ENCODE results near the gene RHOU. TPM values are rescaled to one million over a fixed set of nuclear protein-coding genes. Genes with fewer than 3 reads are reported as not detected.

Gene RHOU
- total RNA-seq, 1 donor from 2014 or later: 0.53 TPM

DNA sequence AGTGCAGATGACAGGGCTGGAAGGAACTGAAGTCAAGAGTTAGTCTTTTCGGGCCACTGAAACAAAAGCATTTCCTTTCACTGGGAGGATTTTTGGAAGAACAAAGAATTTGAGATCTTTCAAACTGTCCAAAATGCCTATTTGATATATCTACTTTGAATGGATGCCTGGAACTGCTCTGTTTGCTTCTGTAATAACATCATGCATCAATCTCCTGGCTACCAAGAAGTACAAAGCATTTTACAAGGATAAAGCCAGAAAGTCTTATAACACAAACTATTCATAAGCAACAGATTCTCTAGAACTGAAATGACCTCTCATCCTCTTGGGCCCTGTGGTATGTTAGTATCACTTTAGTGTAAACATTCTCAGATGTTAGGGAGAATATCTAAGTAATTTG, 18.2 kb upstream of the RHOU start:
- FAIRE-seq: no peak
- DNase-seq (ENCODE audit: low read depth): no peak
- H3K27me3 ChIP-seq (ENCODE audit: control insufficient read depth, insufficient read depth, low read length): no peaks in the 10 kb centered on the region
- no peaks in the 10 kb centered on the region for H3K36me3 ChIP-seq (ENCODE audit: control insufficient read depth, insufficient read depth, low read length)
- TF ChIP-seq, protein P1, sequence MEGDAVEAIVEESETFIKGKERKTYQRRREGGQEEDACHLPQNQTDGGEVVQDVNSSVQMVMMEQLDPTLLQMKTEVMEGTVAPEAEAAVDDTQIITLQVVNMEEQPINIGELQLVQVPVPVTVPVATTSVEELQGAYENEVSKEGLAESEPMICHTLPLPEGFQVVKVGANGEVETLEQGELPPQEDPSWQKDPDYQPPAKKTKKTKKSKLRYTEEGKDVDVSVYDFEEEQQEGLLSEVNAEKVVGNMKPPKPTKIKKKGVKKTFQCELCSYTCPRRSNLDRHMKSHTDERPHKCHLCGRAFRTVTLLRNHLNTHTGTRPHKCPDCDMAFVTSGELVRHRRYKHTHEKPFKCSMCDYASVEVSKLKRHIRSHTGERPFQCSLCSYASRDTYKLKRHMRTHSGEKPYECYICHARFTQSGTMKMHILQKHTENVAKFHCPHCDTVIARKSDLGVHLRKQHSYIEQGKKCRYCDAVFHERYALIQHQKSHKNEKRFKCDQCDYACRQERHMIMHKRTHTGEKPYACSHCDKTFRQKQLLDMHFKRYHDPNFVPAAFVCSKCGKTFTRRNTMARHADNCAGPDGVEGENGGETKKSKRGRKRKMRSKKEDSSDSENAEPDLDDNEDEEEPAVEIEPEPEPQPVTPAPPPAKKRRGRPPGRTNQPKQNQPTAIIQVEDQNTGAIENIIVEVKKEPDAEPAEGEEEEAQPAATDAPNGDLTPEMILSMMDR (IDR thresholded peaks at IDR 0.05; ENCODE audit: insufficient read depth, low read length, severe bottlenecking): no peak
- H3K4me3 ChIP-seq (ENCODE audit: low read depth, low read length): no peak overlapping the region

DNA sequence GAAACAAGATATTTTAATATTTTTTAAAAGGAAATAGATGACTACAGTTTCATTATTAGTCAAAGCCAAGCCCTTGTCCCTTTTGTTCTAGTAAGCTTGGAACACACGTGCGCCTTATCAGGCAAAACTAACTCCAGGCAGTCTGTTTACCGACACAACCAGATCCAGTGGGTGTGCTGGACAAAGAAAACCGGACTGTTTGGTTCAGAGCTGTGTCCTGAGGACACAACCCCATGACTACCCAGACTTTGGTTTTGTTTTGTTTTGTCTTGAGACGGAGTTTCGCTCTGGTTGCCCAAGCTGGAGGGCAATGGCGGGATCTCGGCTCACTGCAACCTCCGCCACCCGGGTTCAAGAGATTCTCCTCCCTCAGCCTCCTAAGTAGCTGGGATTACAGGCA, 13.9 kb upstream of the RHOU start:
- DNase-seq (ENCODE audit: low read depth) (peak; percentile 63), FAIRE-seq (no peak)
- H3K36me3 ChIP-seq (ENCODE audit: control insufficient read depth, insufficient read depth, low read length): no peaks in the 10 kb centered on the region
- TF ChIP-seq, protein P1 (IDR thresholded peaks at IDR 0.05; ENCODE audit: insufficient read depth, low read length, severe bottlenecking): no peak
- no peaks in the 10 kb centered on the region for H3K27me3 ChIP-seq (ENCODE audit: control insufficient read depth, insufficient read depth, low read length)
- H3K4me3 ChIP-seq (ENCODE audit: low read depth, low read length): no peak overlapping the region

DNA sequence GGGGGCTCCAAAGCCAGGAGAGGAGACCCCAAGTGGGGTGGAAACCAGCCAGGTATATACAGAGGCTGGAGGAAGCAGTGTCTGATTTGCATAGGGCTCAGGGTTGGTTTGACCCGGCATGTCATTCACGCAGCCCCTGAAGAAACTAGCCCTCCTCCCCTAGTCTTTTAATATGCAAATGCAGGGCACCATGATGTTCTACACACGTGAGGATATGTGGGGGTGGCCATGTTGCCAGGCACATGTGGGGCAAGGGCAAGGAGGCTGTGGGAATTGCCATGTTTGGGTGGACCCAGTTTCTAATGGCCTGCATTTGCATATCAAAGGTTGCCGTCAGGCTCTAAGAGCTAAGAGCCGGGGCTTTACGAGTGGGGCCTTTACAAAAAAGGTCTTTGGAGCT, 12.0 kb upstream of the RHOU start:
- no peaks in the 10 kb centered on the region for H3K36me3 ChIP-seq (ENCODE audit: control insufficient read depth, insufficient read depth, low read length)
- TF ChIP-seq, protein P1 (IDR thresholded peaks at IDR 0.05; ENCODE audit: insufficient read depth, low read length, severe bottlenecking): no peak
- no peak overlapping the region for H3K4me3 ChIP-seq (ENCODE audit: low read depth, low read length)
- peaks cover 3% of the 10 kb centered on the region for H3K27me3 ChIP-seq (ENCODE audit: control insufficient read depth, insufficient read depth, low read length)
- no peak for FAIRE-seq
- no peak for DNase-seq (ENCODE audit: low read depth)

DNA sequence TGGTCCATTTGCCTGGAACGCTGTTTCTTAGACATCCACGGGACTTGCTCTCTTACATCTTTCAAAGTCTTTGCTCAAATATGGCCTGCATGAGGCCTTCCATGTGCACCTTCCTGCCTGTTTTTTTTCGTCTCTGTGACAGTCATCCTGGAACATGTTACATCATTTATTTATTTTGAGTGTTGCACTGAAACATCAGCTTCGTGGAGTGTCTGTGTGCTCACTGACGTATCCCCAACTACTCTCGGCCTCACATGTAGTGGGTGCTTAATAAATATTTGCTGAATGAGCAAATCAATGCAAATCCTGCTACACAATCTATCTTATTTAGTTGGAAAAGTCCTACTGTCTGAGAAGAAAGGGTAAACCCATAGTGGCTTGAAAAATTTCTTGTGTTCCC, 11.4 kb upstream of the RHOU start:
- H3K36me3 ChIP-seq (ENCODE audit: control insufficient read depth, insufficient read depth, low read length): no peaks in the 10 kb centered on the region
- TF ChIP-seq, protein P1 (IDR thresholded peaks at IDR 0.05; ENCODE audit: insufficient read depth, low read length, severe bottlenecking): no peak
- H3K27me3 ChIP-seq (ENCODE audit: control insufficient read depth, insufficient read depth, low read length): peaks cover 3% of the 10 kb centered on the region
- FAIRE-seq: no peak
- H3K4me3 ChIP-seq (ENCODE audit: low read depth, low read length): no peak overlapping the region
- no peak for DNase-seq (ENCODE audit: low read depth)

DNA sequence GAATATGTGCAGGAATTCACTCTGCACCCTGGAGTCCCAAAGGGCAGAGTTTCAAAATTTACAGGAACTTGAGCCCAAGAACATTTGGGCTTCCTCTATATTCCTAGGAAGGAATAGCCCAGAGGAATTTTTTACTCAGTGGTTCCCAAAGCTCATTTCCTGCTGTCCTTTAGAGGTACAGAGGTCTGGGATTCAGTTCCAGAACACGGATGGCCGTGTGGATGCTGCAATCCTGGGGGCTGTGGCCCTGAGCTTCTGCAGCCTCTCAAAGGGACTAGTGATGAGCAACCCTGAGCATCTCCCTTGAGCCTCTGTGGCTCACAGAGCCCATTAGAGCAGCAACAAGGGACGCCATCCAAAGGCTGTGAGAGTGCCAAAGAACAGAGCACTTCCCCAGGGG, 10.1 kb upstream of the RHOU start:
- DNase-seq (ENCODE audit: low read depth): no peak
- FAIRE-seq: no peak
- no peak overlapping the region for H3K4me3 ChIP-seq (ENCODE audit: low read depth, low read length)
- TF ChIP-seq, protein P1 (IDR thresholded peaks at IDR 0.05; ENCODE audit: insufficient read depth, low read length, severe bottlenecking): no peak
- no peaks in the 10 kb centered on the region for H3K36me3 ChIP-seq (ENCODE audit: control insufficient read depth, insufficient read depth, low read length)
- peaks cover 3% of the 10 kb centered on the region for H3K27me3 ChIP-seq (ENCODE audit: control insufficient read depth, insufficient read depth, low read length)

DNA sequence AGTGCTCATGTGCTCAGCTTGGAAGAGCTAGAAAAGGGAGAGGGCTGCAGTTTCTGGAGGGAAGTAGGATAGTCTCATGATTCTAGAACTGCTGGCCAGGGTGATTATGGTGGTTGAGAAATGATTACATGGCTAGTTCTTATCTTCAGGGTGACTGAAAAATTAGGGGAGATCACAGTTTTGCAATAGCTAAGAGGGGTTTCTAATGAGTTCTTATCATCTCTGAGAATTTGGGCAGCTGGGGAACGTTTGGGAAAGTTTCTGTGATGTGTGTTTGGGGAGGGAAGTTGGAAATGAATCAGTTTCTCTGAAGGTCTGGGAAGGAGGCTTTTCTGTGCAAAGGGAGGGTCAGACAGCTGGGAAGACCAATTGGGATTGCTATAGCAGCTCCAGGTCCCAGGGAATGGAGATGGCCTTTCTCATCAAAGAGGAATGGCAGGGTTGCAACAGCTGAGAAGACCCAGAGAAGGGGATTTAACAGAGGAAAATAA, 7.6 kb upstream of the RHOU start:
- no peaks in the 10 kb centered on the region for H3K36me3 ChIP-seq (ENCODE audit: control insufficient read depth, insufficient read depth, low read length)
- DNase-seq (ENCODE audit: low read depth) (no peak), FAIRE-seq (no peak)
- H3K27me3 ChIP-seq (ENCODE audit: control insufficient read depth, insufficient read depth, low read length): peaks cover 10% of the 10 kb centered on the region
- H3K4me3 ChIP-seq (ENCODE audit: low read depth, low read length): no peak overlapping the region
- TF ChIP-seq, protein P1 (IDR thresholded peaks at IDR 0.05; ENCODE audit: insufficient read depth, low read length, severe bottlenecking): no peak

Data from bronchial epithelial cell (primary cell).